Raji (cell line): ENCODE data around the gene POU2F1.

ENCODE experiments used
- POLR2A ChIP-seq: IDR thresholded peaks from 2 replicates; pipeline ENCODE4 v1.6.1; 2011; ENCODE audit warnings: low read depth, low read length, control low read depth; ENCODE audit not compliant: insufficient read depth

Gene POU2F1

DNA sequence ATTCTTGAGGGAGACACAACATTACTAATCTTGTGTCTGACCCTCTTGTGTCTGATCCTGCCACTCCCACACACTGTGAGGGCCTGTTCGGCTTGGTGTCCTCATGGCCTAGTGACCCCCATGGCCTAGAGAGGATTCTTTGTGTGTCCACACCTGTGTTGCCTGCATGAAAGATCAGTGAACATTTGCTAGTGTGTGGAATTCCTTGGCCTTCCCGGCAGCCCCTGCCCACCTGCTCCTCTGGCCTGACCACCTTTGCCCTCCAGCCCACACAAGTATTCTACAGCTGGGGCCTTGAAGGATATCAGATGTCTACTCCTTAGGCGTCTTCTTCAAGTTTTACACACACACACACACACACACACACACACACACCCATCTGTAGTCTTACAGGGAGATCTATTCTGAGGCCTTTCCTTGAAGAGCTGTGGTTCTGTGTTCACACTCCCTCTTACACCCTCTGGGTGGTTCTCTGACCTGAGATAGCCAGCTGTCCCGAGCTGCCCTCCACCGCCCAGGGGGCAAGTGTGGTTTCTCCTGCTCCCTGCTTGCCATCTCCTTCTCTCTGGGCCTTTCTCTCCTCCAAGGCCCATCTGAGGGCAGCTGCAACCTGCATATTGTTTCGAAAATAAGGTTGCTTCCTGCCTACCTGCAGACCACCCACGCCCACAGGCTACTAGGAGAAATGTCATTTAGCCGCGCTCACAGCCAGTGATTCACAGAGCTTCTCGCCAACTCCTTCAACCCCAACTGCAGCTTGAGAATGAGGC lies 252.3 kb downstream of the POU2F1 start:
- TF ChIP-seq POLR2A, result no peak

DNA sequence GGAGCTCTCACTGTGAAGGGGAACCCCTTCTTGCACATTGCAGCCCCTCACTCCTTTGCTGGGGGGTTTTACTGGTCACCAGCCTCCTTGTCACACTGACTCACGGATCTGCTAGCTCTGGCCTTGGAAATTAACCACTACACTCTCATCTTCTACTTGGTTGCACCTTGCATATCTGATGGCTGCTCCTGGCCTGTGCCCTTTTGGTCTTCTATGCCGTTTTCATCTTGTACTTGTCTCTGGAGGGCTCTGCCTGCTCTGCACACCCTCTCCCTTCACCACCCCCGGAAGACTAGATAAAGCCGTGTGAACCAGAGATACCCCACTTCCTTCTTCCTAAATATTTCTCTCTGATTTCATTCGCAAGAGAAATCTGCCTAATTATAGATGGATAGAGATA lies 253.1 kb downstream of the POU2F1 start:
- TF ChIP-seq POLR2A, result no peak

DNA sequence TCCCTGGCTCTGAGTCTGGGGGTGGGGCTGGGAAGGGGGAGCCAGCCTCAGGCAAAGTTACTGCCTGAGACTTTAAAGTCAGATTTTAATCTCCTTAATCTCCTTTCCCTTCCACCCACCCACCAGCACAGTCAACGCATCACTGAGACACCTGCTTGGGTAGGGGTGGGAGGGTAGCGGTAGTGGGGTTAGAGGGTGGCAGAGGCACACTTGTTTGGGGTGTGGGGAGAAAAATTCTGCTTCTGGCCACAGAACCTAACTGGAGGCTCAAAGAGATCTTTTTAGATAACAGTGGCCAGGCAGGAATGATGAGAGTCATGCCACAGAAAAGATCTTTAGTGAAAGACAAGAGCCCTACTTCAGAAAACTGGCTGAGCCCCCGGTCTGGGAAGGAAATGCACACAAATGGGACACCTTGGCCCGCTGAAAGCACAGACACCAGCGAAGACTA lies 253.5 kb downstream of the POU2F1 start:
- no peak for TF ChIP-seq POLR2A

DNA sequence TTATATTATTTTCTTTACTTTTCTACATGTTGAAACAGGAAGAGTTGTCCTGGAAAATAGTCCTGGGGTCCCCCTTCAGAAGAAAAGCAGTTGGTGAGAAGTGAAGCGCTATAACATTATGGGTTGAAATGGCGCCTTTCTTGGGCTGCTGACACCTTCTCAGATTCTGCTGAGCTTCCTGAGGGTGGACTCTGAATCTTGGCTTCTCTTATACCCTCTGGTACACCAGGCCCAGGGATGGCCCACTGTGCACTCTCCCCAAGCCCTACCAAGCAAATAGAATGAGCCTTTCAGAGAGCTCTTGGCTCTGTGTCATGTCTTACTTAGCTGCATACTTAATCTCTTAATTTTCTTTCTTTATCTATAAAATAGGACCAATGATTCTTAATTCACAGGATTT lies 255.4 kb downstream of the POU2F1 start:
- TF ChIP-seq POLR2A, result no peak
